ENCODE results near the gene GIPC3.
A peak's percentile ranks its signal among the peaks of the same experiment; 100 is the strongest.
"Not testable (repeated sequence)": the region's sequence is repeated elsewhere in the genome, so short reads cannot be mapped to it uniquely, and the experiment has no call there.

Gene GIPC3

DNA sequence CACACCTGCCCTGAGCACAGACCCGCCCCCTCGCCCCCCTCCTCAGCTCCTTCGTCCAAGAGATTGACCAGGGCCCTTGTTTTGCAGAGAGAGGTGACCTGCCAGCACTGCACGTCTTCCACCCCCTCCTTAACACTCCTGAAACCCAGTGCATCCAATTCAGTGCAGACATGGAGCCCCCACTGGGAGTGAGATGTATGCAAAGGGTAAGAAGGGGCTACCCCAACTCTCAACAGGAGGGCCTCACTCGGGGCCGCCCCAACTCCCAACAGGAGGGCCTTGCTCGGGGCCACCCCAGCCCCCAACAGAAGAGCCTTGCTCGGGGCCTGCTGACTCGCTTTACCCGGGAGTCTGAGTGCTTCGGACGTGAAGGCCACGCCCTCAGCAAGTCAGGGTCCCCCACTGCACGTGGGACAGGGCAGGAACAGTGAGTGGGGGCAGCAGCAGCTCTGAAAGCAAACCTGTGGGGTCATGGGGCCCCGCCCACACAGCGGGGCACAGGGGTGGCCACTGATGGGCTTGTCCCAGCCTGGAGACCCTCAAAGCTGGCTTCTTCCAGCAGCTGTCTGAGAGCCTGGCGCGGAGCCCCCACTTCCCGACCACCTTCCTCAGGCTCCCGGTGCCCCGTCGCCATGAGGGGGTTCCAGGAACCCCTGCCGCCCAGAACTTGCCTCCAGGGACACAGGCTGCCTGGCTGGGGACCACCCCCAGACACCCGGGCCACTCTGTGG is 35.7 kb downstream of the GIPC3 start:
- no peak for DNase-seq

GRCh38 chr19:3621689-3622088 is 36.4 kb downstream of the GIPC3 start:
- DNase-seq, result no peak

DNA sequence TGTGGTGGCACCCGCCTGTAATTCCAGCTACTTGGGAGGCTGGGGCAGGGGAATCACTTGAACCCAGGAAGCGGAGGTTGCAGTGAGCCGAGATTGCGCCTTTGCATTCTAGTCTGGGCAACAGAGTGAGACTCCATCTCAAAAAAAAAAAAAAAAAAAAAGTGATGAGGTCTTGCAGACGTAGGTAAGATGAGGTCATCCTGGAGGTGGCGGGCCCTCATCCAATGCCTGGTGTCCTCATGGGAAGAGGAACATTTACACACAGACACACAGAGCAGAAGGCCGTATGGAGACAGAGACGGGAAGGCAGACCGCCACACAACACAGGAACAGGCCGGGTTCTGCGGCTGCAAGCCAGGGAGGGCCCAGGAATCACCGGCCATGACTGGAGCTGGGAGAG is 36.9 kb downstream of the GIPC3 start:
- no peak for DNase-seq

DNA sequence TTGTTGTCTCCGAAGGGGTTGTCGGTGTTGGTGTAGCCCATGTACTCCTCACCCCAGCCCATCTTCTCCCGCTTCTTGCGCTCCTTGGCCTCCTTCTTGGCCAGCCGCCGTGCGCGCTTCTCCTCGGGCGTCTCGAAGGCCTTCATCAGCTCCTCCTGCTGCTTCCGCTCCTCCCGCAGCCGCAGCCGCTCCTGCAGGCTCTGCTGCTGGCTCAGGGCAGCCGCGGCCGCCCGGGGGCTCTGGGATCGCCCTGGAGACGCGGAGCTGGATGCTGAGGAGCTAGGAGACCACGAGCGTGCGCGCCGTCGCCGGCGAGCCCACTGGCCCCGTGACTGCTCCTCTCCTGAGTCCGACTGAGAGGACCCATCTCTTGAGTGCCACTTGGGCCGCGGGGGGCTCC is 38.4 kb downstream of the GIPC3 start:
- no peak for DNase-seq

- DNase-seq, result no peak
These were observed 40.8 kb downstream of the GIPC3 start for GRCh38 chr19:3625996-3626472.

GRCh38 chr19:3626473-3627350 is 41.4 kb downstream of the GIPC3 start, which contains the start of gene CACTIN:
Gene CACTIN, minus strand, starts transcription at chr19:3626790. Its CDS starts 28 bp downstream, at chr19:3626762.
- peak; percentile 98 for DNase-seq

- DNase-seq, result no peak
These were observed 42.1 kb downstream of the GIPC3 start for GRCh38 chr19:3627351-3627723.

DNA sequence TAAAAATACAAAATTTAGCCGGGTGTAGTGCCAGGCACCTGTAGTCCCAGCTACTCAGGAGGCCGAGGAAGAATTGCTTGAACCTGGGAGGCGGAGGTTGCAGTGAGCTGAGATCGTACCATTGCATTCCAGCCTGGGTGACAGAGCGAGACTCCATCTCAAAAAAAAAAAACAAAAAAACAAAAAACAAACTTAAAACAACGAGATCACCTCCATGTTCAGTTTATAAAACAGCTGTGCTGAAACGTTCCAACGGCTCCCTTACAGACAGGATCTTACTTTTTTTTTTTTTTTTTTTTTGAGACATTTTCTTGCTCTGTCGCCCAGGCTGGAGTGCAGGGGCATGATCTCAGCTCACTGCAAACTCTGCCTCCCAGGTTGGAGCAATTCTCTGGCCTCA is 43.5 kb downstream of the GIPC3 start:
- not testable (repeated sequence) for DNase-seq

GRCh38 chr19:3631053-3631861 is 46.0 kb downstream of the GIPC3 start:
- no peak for DNase-seq

DNA sequence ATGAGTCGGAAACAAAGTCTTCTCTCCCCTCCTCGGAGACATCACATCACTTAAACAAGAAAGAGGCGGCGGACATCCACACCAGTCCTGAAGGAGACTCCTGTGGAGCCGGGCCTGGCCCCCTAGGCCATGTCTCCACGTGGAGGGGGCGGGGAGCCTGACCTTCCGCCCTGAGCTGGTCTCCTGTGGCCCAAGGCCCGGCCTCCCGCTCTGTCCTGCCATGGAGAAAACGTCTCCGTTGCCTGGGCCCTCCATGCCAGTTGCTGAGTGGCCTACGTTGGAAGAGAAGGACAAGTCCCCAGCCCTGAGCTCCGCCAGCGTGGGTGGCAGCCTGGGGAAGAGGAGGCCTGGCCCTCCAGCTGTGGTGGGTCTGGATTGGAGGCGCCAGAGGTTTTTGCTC is 46.8 kb downstream of the GIPC3 start:
- DNase-seq, result no peak

- no peak for DNase-seq
These were observed 47.7 kb downstream of the GIPC3 start for GRCh38 chr19:3632739-3633558.

DNA sequence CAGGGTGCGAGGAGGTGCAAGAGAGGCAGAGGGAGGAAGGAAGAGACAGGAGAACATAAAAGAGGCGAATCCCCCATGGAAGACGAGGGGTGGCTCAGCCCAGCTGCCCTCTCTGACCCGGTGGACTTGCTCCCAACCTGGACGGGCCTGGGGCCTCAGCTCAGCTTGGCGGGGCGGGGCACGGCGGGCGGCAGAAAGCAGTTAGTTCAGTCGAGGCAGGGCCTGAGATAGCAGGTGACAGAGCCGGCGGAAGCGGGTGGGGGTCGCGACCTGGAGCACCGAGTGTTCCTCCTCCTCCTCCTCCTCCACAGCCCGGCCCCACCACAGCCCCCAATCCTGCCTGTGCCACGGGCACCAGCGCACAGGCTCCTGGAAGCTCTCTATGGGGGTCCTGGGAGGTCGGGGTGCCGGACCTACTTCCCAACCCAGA is 48.3 kb downstream of the GIPC3 start:
- DNase-seq, result no peak

DNA sequence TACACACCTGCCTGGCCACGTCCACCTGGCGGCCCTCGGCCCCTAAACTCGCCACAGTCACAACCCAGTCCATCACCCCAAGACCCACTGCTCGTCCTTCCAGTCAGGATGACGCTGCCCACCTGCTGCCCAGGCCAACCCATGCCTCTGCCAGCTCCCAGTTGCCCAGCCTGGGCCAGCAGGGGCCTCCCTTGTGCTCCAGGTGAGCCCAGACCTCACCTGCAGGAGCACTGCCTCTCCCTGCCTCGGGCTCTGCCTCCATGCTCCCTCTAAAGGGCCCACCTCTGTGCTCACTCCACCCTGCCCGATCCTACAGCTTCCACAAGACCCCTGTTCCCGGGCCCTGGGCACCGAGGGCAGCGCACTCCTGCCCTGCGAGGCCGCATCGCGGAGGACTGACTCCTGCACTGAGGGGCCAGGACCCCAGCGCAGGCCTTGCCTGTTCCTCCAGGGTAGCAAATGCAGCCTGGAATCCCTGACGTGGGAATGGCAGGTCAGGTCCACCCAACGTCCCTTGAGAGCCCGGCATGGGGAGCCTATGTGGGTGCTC is 49.3 kb downstream of the GIPC3 start:
- no peak for DNase-seq

DNA sequence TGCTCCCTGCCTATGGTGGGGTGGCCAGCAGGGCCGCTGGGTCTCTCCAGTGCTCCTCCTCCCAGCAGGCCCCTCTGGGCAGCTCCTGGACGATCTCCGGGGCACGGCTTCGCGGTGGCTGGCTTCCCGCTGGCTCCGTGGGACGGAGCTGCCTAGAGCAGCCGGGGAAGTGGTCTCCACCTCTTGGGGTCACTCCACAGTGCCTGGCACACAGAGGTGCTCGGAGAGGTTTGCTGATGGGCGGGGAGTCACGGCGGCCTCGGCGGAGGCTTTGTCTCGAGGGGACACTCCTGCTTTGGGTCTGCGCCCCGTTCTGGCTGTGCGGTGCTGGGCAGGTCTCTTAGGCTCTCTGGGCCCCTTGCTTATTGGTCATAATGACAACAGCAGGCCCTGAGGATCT is 51.2 kb downstream of the GIPC3 start:
- DNase-seq, result no peak

GRCh38 chr19:3636962-3637361 is 51.7 kb downstream of the GIPC3 start:
- DNase-seq, result no peak

DNA sequence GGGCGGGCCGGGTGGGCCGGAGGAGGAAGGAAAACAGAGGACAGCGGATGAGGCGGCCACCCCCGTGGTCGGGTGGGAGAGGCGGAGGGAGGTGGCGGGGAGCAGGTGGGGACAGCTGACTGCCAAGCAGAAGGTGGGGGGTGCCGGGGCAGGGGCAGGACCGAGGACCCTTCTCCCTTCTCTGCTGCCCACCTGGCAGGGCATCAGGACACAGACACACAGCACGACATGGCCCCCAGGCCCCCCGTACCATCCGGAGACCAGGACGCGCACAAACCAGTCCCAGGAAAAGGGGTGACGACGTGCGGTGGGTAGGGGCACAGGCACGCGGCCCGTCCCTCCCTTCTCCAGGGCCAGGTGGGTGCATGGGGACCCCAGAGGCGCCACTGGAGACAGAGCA is 52.3 kb downstream of the GIPC3 start:
- DNase-seq, result no peak

DNA sequence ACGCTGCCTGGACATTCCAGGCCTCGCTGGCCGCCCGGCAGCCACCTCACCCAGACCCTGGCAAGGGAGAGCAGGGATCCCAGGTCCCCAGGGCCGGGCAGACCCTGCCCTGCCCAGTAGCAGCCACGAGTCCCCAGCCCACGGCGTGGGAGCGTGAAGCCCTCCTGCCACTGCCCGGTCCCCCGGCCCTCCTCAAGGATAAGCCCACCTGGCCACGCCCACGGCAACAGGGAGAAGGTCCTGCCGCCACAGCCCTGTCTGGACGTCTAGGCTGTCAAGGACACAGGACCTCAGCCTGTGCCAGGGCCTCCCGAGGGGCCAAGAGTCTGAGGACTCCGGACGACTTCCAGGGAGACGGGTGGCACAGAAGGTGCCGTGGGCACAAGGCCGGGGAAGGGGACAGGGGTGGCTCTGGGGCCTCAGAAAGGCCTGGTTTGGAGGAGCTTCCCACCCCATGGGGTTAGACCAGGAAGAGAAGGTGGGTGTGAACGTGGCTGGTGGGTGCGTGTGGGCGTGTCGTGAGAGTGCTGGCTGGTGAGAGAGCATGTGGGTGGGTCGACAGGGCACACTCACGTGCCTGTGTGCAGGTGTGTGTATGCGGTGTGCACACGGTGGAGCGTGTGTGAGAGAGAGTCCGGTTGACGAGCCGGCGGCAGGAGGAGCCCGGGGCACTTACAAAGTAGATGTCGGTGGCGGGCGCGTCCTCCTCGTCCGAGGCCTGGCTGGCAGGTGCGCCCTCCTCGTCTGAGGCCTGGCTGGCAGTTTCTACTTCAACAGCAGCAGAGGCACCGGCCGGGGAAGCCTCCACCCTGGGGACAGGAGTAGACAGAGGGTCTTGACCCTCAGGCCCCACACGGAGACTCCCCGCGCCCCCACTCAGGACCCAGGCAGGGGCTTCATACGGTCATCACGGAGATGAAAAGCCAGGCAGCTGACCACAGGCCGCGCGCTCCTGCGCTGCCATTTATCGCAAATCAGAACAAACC is 53.2 kb downstream of the GIPC3 start:
- no peak for DNase-seq

GRCh38 chr19:3639479-3639878 is 54.2 kb downstream of the GIPC3 start:
- DNase-seq, result no peak

DNA sequence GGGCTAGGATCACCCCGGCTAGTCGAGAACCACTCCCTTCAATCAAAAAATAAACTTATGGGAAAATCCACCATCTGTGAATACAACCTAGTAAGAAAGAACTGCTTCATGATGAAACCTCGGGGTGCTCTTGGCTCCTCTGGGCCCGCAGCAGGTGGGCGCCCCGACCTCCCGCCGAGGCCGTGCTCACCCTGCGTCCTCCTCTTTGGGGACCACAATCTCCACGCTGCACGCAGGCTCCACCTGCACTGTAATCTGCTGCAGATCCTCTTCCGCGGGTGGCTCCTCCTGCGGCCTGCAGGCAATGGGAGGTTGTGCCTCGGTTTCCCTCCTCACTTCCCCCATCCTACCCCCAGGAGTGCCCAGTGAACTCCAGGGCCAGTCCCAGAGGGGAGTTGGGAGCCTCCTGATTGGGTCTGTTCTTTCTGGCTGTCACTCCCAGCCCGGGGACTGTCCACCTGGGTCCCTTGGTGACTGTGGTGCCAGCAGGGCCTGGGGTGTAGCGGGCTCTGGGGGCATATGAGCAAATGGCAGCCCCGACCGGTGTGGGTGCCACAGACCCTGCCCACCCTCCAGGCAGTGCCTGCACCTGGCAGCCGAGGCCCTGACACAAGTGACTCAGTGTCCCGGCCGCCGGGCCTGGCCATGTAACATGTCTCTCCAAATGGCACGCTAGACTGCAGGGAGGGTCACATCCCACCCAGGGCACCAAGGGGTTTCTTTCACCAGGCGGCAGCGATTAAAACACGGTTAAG is 56.4 kb downstream of the GIPC3 start:
- DNase-seq, result no peak

DNA sequence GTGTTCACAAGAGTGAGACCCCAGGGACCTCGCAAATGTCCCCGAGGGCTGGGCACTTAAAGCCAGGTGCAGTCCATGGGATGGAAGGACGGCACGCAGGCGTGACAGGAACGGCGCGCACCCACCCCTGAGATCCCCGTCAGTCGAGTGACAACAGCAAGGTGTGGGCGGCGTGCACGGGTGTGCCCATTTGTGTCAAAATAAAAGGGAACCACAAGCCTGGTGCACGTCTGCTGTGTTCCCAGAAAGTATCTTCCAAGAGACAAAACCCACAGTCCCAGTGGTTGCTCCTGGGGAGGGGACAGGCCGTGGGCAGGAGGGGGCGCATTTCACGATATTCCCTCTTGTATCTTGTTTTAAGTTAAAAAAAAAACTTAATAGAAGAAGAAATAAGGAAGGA is 57.0 kb downstream of the GIPC3 start:
- DNase-seq, result no peak
